ENCODE measurements around the gene TMOD3. TPM values are rescaled to one million over a fixed set of nuclear protein-coding genes. Genes with fewer than 3 reads are reported as not detected.

TMOD3 gene
- total and polyA plus RNA-seq, 2 donors, result 11.6 to 53.8 TPM

GRCh38 chr15:51840692-51841091 is 11.2 kb downstream of the TMOD3 start:
- Histone ChIP-seq H3K36me3 (ENCODE audit: insufficient read depth) (no peaks in the 10 kb centered on the region), H3K4me1 (ENCODE audit: insufficient read depth) (peaks cover 4% of the 10 kb centered on the region), H3K4me3 (ENCODE audit: low read depth, low read length) (no peak overlapping the region), H3K27ac (ENCODE audit: low read depth) (no peak overlapping the region)
- 70% methylated on average over 4 of the region's 4 CpGs for WGBS
- DNase-seq (ENCODE audit: extremely low spot score), result no peak

GRCh38 chr15:51841406-51842040 is 12.1 kb downstream of the TMOD3 start:
- peaks cover 4% of the 10 kb centered on the region for H3K4me1 ChIP-seq (ENCODE audit: insufficient read depth)
- no peak overlapping the region for H3K4me3 ChIP-seq (ENCODE audit: low read depth, low read length)
- H3K27ac ChIP-seq (ENCODE audit: low read depth), result no peak overlapping the region
- 81% methylated on average over 5 of the region's 5 CpGs for WGBS
- no peak for DNase-seq (ENCODE audit: extremely low spot score)
- no peaks in the 10 kb centered on the region for H3K36me3 ChIP-seq (ENCODE audit: insufficient read depth)

- WGBS, result 93% methylated on average over 3 of the region's 3 CpGs
- H3K4me3 ChIP-seq (ENCODE audit: low read depth, low read length), result no peak overlapping the region
- no peak for DNase-seq (ENCODE audit: extremely low spot score)
- H3K36me3 ChIP-seq (ENCODE audit: insufficient read depth), result no peaks in the 10 kb centered on the region
- H3K4me1 ChIP-seq (ENCODE audit: insufficient read depth), result peaks cover 6% of the 10 kb centered on the region
- H3K27ac ChIP-seq (ENCODE audit: low read depth), result no peak overlapping the region
Measured at GRCh38 chr15:51842265-51842664, 12.8 kb downstream of the TMOD3 start.

GRCh38 chr15:51842852-51843737 is 13.6 kb downstream of the TMOD3 start:
- no peak for DNase-seq (ENCODE audit: extremely low spot score)
- Histone ChIP-seq H3K4me3 (ENCODE audit: low read depth, low read length) (no peak overlapping the region), H3K4me1 (ENCODE audit: insufficient read depth) (peaks cover 6% of the 10 kb centered on the region), H3K27ac (ENCODE audit: low read depth) (peak overlapping the region; percentile 6), H3K36me3 (ENCODE audit: insufficient read depth) (no peaks in the 10 kb centered on the region)
- 50% methylated on average over 6 of the region's 6 CpGs for WGBS

GRCh38 chr15:51844747-51845426 is 15.4 kb downstream of the TMOD3 start:
- no peaks in the 10 kb centered on the region for H3K36me3 ChIP-seq (ENCODE audit: insufficient read depth)
- peaks cover 8% of the 10 kb centered on the region for H3K4me1 ChIP-seq (ENCODE audit: insufficient read depth)
- H3K27ac ChIP-seq (ENCODE audit: low read depth), result peak overlapping the region; percentile 16
- no peak for DNase-seq (ENCODE audit: extremely low spot score)
- H3K4me3 ChIP-seq (ENCODE audit: low read depth, low read length), result no peak overlapping the region
- WGBS, result 57% methylated on average over 4 of the region's 4 CpGs

GRCh38 chr15:51846066-51846462 is 16.6 kb downstream of the TMOD3 start:
- Histone ChIP-seq H3K4me3 (ENCODE audit: low read depth, low read length) (no peak overlapping the region), H3K4me1 (ENCODE audit: insufficient read depth) (peaks cover 9% of the 10 kb centered on the region), H3K36me3 (ENCODE audit: insufficient read depth) (no peaks in the 10 kb centered on the region), H3K27ac (ENCODE audit: low read depth) (peak overlapping the region; percentile 74)
- DNase-seq (ENCODE audit: extremely low spot score), result no peak
- WGBS, result 75% methylated on average over 3 of the region's 3 CpGs

GRCh38 chr15:51846463-51847230 is 17.2 kb downstream of the TMOD3 start:
- H3K27ac ChIP-seq (ENCODE audit: low read depth), result peak overlapping the region; percentile 75
- H3K36me3 ChIP-seq (ENCODE audit: insufficient read depth), result no peaks in the 10 kb centered on the region
- peaks cover 9% of the 10 kb centered on the region for H3K4me1 ChIP-seq (ENCODE audit: insufficient read depth)
- H3K4me3 ChIP-seq (ENCODE audit: low read depth, low read length), result no peak overlapping the region
- WGBS, result 36% methylated on average over 3 of the region's 3 CpGs
- no peak for DNase-seq (ENCODE audit: extremely low spot score)

DNA sequence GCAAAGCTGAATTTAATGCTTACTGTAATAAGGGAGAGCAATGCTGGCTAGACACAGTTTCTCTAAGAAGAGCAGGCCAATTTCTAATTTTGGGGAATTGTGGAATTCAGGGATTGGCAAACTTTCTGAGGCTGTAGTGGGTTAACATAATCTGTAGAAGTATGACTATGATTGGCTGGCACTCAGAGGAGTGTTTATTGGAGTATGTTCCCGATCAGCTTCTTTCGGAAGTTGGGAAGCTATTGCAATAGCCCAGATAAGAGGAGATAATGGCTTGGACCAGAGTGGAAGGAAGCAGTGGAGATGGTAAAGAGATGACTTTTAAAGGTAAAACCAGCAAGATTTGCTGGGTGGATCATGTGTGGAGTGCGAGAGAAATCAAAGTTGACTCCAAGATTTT is 19.4 kb downstream of the TMOD3 start:
- peaks cover 7% of the 10 kb centered on the region for H3K4me1 ChIP-seq (ENCODE audit: insufficient read depth)
- no peaks in the 10 kb centered on the region for H3K36me3 ChIP-seq (ENCODE audit: insufficient read depth)
- no peak overlapping the region for H3K4me3 ChIP-seq (ENCODE audit: low read depth, low read length)
- no peak overlapping the region for H3K27ac ChIP-seq (ENCODE audit: low read depth)
- no peak for DNase-seq (ENCODE audit: extremely low spot score)
- WGBS, result 48% methylated on average over 3 of the region's 3 CpGs

GRCh38 chr15:51849860-51850259 is 20.4 kb downstream of the TMOD3 start:
- Histone ChIP-seq H3K27ac (ENCODE audit: low read depth) (no peak overlapping the region), H3K4me1 (ENCODE audit: insufficient read depth) (peaks cover 7% of the 10 kb centered on the region), H3K4me3 (ENCODE audit: low read depth, low read length) (no peak overlapping the region), H3K36me3 (ENCODE audit: insufficient read depth) (no peaks in the 10 kb centered on the region)
- DNase-seq (ENCODE audit: extremely low spot score), result no peak
- WGBS, result 69% methylated on average over 3 of the region's 3 CpGs

DNA sequence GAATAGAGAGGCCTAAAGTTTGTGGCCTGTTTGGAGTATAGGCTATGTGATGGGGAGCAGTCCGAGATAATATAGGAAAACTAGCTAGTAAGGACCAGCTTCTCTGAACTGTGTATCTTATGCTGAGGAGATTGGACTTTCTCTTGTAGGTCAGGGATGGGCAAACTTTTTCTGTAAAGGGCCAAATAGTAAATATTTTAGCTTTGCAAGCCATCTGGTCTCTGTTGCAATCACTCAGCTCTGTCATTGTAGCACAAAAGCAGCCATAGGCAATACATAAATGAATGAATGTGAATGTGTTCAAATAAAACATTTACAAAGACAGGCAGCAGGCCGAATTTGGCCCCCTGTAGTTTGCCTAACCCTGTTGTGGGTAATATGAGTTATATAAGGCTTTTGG is 24.5 kb downstream of the TMOD3 start:
- 79% methylated on average over 2 of the region's 2 CpGs for WGBS
- no peak overlapping the region for H3K4me3 ChIP-seq (ENCODE audit: low read depth, low read length)
- H3K36me3 ChIP-seq (ENCODE audit: insufficient read depth), result no peaks in the 10 kb centered on the region
- H3K27ac ChIP-seq (ENCODE audit: low read depth), result peak overlapping the region; percentile 12
- no peak for DNase-seq (ENCODE audit: extremely low spot score)
- peaks cover 2% of the 10 kb centered on the region for H3K4me1 ChIP-seq (ENCODE audit: insufficient read depth)

- no peak overlapping the region for H3K27ac ChIP-seq (ENCODE audit: low read depth)
- no peak overlapping the region for H3K4me3 ChIP-seq (ENCODE audit: low read depth, low read length)
- H3K4me1 ChIP-seq (ENCODE audit: insufficient read depth), result peaks cover under 1% of the 10 kb centered on the region
- H3K36me3 ChIP-seq (ENCODE audit: insufficient read depth), result no peaks in the 10 kb centered on the region
- no peak for DNase-seq (ENCODE audit: extremely low spot score)
- 95% methylated on average over 1 of the region's 1 CpG for WGBS
Measured at GRCh38 chr15:51855612-51856011, 26.2 kb downstream of the TMOD3 start.

DNA sequence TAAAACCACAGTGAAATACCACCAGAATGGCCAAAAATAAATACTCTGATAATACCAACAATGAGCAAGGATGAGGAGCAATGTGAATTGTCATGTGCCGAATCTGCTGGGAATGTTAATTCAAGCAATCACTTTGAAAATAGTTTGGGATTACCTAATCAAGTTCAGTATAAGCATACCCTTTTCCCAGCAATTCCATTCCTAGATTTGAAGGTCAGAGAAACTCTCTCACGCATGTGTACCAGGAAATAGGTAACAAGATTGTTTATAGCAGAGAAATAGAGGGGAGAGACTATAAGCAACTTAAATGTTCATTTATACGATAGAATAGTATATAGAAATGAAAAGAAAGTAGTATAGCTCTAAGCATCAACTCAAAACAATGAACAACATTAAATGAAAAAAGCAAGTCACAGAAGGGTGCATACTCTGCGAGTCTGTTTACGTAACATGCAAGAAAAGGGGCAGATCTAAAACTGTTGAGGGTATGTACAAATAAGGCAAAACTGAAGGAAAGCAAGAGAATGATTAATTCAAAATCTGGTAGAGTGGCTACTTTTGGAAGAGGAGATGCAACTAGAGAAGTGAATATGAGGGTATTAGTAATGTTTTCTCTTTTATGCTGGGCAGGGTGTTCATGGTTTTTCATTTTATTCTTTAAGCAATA is 27.4 kb downstream of the TMOD3 start:
- Histone ChIP-seq H3K36me3 (ENCODE audit: insufficient read depth) (no peaks in the 10 kb centered on the region), H3K27ac (ENCODE audit: low read depth) (no peak overlapping the region), H3K4me1 (ENCODE audit: insufficient read depth) (peaks cover under 1% of the 10 kb centered on the region), H3K4me3 (ENCODE audit: low read depth, low read length) (no peak overlapping the region)
- DNase-seq (ENCODE audit: extremely low spot score), result no peak
- 77% methylated on average over 5 of the region's 5 CpGs for WGBS

Measured in urinary bladder (tissue), 4 donors.